ENCODE measurements around the gene DAAM1. TPM values are rescaled to one million over a fixed set of nuclear protein-coding genes. Genes with fewer than 3 reads are reported as not detected.

DAAM1 gene
- polyA plus RNA-seq, 2 donors, result 21.7 to 32.7 TPM

DNA sequence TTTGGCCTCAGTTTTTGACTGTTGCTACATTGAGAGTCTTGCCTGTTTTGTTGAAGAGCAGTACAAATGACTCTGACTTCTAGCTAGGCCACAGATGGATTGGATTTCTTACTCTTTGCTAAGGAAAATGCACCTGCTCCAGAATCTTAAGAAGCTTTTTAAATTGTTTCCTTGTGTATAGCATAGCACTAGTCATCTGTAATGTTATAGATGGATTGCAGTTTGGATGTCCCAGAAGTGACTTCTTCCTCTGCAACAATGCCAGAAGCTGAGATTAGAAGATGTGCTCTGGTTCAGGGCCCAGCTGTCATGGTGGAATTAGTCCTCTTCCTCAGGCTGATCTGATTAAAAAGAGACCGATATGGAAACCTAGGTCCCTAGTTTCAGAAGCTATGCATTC, 67.9 kb downstream of the DAAM1 start:
- Histone ChIP-seq H3K4me3 (ENCODE audit: low read depth in 1 of 2, low read length in 2 of 2) (no peak overlapping the region), H3K27ac (ENCODE audit: low read depth in 2 of 2, low read length in 1 of 2) (no peak overlapping the region), H3K36me3 (ENCODE audit: control insufficient read depth in 2 of 2, insufficient read depth in 2 of 2, low read length in 1 of 2) (peaks cover 0 to 3% of the 10 kb centered on the region in 2 donors), H3K9me3 (ENCODE audit: control insufficient read depth in 2 of 2, insufficient read depth in 1 of 2, low read depth in 1 of 2, low read length in 1 of 2) (no peaks in the 10 kb centered on the region), H3K27me3 (ENCODE audit: control insufficient read depth in 1 of 2, insufficient read depth in 2 of 2, low read length in 2 of 2) (no peaks in the 10 kb centered on the region), H3K4me1 (ENCODE audit: control insufficient read depth in 2 of 2, insufficient read depth in 2 of 2, low read length in 1 of 2) (peaks cover 5 to 10% of the 10 kb centered on the region in 2 donors)
- WGBS, 2 donors, result 76 to 84% methylated on average over 1 of the region's 1 CpG

DNA sequence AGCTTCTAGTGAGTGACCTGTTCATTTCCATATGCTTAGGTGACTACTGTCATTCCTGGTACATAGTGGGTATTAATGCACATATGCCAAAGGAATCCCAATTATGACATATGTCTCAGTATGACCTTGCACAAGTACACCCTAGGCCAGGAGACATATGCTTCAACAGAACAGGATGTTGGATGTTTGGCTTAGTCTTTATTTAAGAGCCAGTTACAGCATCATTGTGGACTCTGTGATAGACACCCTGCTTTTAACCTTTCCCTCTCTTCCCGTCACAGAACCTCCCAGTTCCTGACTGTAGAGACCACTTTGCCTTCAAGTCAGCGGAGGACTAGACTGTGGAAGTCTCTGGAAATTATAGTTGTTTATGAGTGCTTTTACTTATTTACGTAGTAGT, 72.9 kb downstream of the DAAM1 start:
- Histone ChIP-seq H3K36me3 (ENCODE audit: control insufficient read depth in 2 of 2, insufficient read depth in 2 of 2, low read length in 1 of 2) (peaks cover 0 to 3% of the 10 kb centered on the region in 2 donors), H3K9me3 (ENCODE audit: control insufficient read depth in 2 of 2, insufficient read depth in 1 of 2, low read depth in 1 of 2, low read length in 1 of 2) (no peaks in the 10 kb centered on the region), H3K4me3 (ENCODE audit: low read depth in 1 of 2, low read length in 2 of 2) (no peak overlapping the region), H3K27me3 (ENCODE audit: control insufficient read depth in 1 of 2, insufficient read depth in 2 of 2, low read length in 2 of 2) (no peaks in the 10 kb centered on the region), H3K27ac (ENCODE audit: low read depth in 2 of 2, low read length in 1 of 2) (no peak overlapping the region), H3K4me1 (ENCODE audit: control insufficient read depth in 2 of 2, insufficient read depth in 2 of 2, low read length in 1 of 2) (peaks cover 0 to 3% of the 10 kb centered on the region in 2 donors)
- WGBS, 2 donors, result 57 to 81% methylated on average over 3 of the region's 3 CpGs

GRCh38 chr14:59262717-59263454, 74.4 kb downstream of the DAAM1 start:
- no peaks in the 10 kb centered on the region for H3K36me3 ChIP-seq (ENCODE audit: control insufficient read depth in 2 of 2, insufficient read depth in 2 of 2, low read length in 1 of 2)
- WGBS, 2 donors, result 74 to 78% methylated on average over 7 of the region's 7 CpGs
- peak overlapping the region in 1 of 2 donors; percentile 22 for H3K27ac ChIP-seq (ENCODE audit: low read depth in 2 of 2, low read length in 1 of 2)

DNA sequence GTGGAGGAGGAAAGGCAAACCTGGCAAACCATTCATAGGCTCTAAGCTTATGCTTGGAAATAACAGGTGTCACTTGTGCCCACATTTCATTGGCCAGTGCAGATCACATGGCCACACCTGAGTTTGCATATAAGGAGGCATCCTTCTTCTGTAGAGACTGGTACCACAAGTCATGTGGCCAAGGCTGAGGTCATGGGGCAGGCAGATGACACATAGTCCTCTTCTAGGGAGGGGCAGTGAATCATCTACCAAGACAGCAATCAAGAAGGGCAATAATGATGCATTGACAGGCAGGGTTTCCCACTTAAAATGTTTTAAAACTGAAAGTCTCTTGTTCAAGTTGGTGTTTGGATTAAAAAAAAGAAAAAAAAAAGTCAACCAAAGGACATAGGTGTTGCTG, 77.3 kb downstream of the DAAM1 start:
- H3K4me3 ChIP-seq (ENCODE audit: low read depth in 1 of 2, low read length in 2 of 2), result no peak overlapping the region
- no peaks in the 10 kb centered on the region for H3K9me3 ChIP-seq (ENCODE audit: control insufficient read depth in 2 of 2, insufficient read depth in 1 of 2, low read depth in 1 of 2, low read length in 1 of 2)
- peaks cover 0 to 3% of the 10 kb centered on the region in 2 donors for H3K4me1 ChIP-seq (ENCODE audit: control insufficient read depth in 2 of 2, insufficient read depth in 2 of 2, low read length in 1 of 2)
- H3K36me3 ChIP-seq (ENCODE audit: control insufficient read depth in 2 of 2, insufficient read depth in 2 of 2, low read length in 1 of 2), result peaks cover 0 to 3% of the 10 kb centered on the region in 2 donors
- H3K27me3 ChIP-seq (ENCODE audit: control insufficient read depth in 1 of 2, insufficient read depth in 2 of 2, low read length in 2 of 2), result no peaks in the 10 kb centered on the region
- no peak overlapping the region for H3K27ac ChIP-seq (ENCODE audit: low read depth in 2 of 2, low read length in 1 of 2)

More at GRCh38 chr14:59262717-59263454, 74.4 kb downstream of the DAAM1 start:
- H3K4me1 ChIP-seq (ENCODE audit: control insufficient read depth in 2 of 2, insufficient read depth in 2 of 2, low read length in 1 of 2), result peaks cover 0 to 3% of the 10 kb centered on the region in 2 donors
- no peaks in the 10 kb centered on the region for H3K9me3 ChIP-seq (ENCODE audit: control insufficient read depth in 2 of 2, insufficient read depth in 1 of 2, low read depth in 1 of 2, low read length in 1 of 2)
- H3K27me3 ChIP-seq (ENCODE audit: control insufficient read depth in 1 of 2, insufficient read depth in 2 of 2, low read length in 2 of 2), result no peaks in the 10 kb centered on the region
- no peak overlapping the region for H3K4me3 ChIP-seq (ENCODE audit: low read depth in 1 of 2, low read length in 2 of 2)

DNA sequence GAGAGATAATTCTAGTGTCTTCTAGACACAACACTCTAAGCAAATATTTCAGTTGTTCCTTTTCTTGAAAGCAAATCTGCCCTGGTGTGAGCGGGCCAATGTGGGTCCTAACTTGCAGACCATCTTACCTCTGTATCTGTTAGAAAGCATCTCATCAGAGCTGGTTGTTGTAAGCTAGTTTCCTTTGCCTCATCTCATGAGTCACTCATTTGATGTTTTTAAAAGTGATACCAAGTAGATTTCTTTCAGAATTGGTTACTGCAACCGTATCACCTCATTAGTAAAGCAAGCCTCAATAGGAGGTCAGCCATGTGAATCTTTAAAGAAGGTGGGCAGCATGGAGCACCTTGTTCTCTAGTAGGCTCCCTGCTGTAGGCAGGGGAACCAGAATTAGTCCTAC, 78.6 kb downstream of the DAAM1 start:
- no peaks in the 10 kb centered on the region for H3K27me3 ChIP-seq (ENCODE audit: control insufficient read depth in 1 of 2, insufficient read depth in 2 of 2, low read length in 2 of 2)
- H3K4me1 ChIP-seq (ENCODE audit: control insufficient read depth in 2 of 2, insufficient read depth in 2 of 2, low read length in 1 of 2), result peaks cover 0 to 3% of the 10 kb centered on the region in 2 donors
- H3K36me3 ChIP-seq (ENCODE audit: control insufficient read depth in 2 of 2, insufficient read depth in 2 of 2, low read length in 1 of 2), result peaks cover 0 to 3% of the 10 kb centered on the region in 2 donors
- H3K4me3 ChIP-seq (ENCODE audit: low read depth in 1 of 2, low read length in 2 of 2), result no peak overlapping the region
- no peak overlapping the region for H3K27ac ChIP-seq (ENCODE audit: low read depth in 2 of 2, low read length in 1 of 2)
- 93 to 97% methylated on average over 2 of the region's 2 CpGs for WGBS, 2 donors
- no peaks in the 10 kb centered on the region for H3K9me3 ChIP-seq (ENCODE audit: control insufficient read depth in 2 of 2, insufficient read depth in 1 of 2, low read depth in 1 of 2, low read length in 1 of 2)

GRCh38 chr14:59268011-59268410, 79.5 kb downstream of the DAAM1 start:
- H3K9me3 ChIP-seq (ENCODE audit: control insufficient read depth in 2 of 2, insufficient read depth in 1 of 2, low read depth in 1 of 2, low read length in 1 of 2), result no peaks in the 10 kb centered on the region
- peaks cover 0 to 3% of the 10 kb centered on the region in 2 donors for H3K36me3 ChIP-seq (ENCODE audit: control insufficient read depth in 2 of 2, insufficient read depth in 2 of 2, low read length in 1 of 2)
- no peak overlapping the region for H3K4me3 ChIP-seq (ENCODE audit: low read depth in 1 of 2, low read length in 2 of 2)
- peaks cover 0 to 3% of the 10 kb centered on the region in 2 donors for H3K4me1 ChIP-seq (ENCODE audit: control insufficient read depth in 2 of 2, insufficient read depth in 2 of 2, low read length in 1 of 2)
- WGBS, 2 donors, result 75 to 79% methylated on average over 10 of the region's 10 CpGs
- H3K27me3 ChIP-seq (ENCODE audit: control insufficient read depth in 1 of 2, insufficient read depth in 2 of 2, low read length in 2 of 2), result no peaks in the 10 kb centered on the region
- no peak overlapping the region for H3K27ac ChIP-seq (ENCODE audit: low read depth in 2 of 2, low read length in 1 of 2)

DNA sequence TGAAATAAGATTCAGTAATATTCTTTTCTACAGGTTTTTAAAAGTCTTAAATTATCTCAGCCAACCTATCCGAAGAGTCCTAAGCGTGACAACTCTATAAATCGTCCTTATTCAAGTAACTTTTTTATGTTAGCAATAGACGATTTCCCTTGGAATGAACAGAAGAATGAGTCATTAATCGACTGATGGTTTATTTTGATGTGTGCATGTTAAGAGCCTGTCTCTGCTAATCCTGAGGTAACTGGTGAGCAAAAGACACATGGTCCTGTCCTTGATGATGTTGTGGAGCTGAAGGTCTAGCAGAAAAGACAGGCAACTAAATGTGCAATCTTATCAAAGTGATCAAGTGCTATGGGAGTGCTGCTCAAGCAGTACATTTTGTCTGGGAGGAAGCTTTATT, 80.4 kb downstream of the DAAM1 start:
- WGBS, 2 donors, result 88 to 92% methylated on average over 5 of the region's 5 CpGs
- no peaks in the 10 kb centered on the region for H3K27me3 ChIP-seq (ENCODE audit: control insufficient read depth in 1 of 2, insufficient read depth in 2 of 2, low read length in 2 of 2)
- no peaks in the 10 kb centered on the region for H3K9me3 ChIP-seq (ENCODE audit: control insufficient read depth in 2 of 2, insufficient read depth in 1 of 2, low read depth in 1 of 2, low read length in 1 of 2)
- H3K36me3 ChIP-seq (ENCODE audit: control insufficient read depth in 2 of 2, insufficient read depth in 2 of 2, low read length in 1 of 2), result peaks cover 0 to 3% of the 10 kb centered on the region in 2 donors
- H3K27ac ChIP-seq (ENCODE audit: low read depth in 2 of 2, low read length in 1 of 2), result no peak overlapping the region
- H3K4me1 ChIP-seq (ENCODE audit: control insufficient read depth in 2 of 2, insufficient read depth in 2 of 2, low read length in 1 of 2), result peaks cover 0 to 3% of the 10 kb centered on the region in 2 donors
- H3K4me3 ChIP-seq (ENCODE audit: low read depth in 1 of 2, low read length in 2 of 2), result no peak overlapping the region

DNA sequence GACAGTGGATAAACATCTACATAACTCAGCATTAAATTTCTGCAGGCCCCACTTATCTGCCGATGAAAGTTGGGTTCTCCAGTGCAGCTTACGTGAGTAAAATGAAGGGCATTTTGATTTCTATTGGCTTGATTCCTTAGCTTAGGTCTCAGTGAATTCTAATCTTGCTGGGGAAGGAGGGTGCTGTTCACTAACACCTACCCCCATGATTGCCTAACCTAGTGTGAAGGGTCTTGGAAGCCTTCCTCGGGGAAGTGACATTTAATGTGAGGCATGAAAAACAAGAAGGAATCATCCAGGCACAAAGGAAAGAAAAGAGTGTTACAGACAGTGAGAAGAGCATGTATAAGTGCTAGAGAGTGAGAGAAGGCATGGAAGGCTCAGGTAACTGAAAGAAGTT, 81.0 kb downstream of the DAAM1 start:
- 90 to 92% methylated on average over 3 of the region's 3 CpGs for WGBS, 2 donors
- Histone ChIP-seq H3K9me3 (ENCODE audit: control insufficient read depth in 2 of 2, insufficient read depth in 1 of 2, low read depth in 1 of 2, low read length in 1 of 2) (no peaks in the 10 kb centered on the region), H3K27ac (ENCODE audit: low read depth in 2 of 2, low read length in 1 of 2) (no peak overlapping the region), H3K4me3 (ENCODE audit: low read depth in 1 of 2, low read length in 2 of 2) (no peak overlapping the region), H3K4me1 (ENCODE audit: control insufficient read depth in 2 of 2, insufficient read depth in 2 of 2, low read length in 1 of 2) (peaks cover 0 to 3% of the 10 kb centered on the region in 2 donors), H3K27me3 (ENCODE audit: control insufficient read depth in 1 of 2, insufficient read depth in 2 of 2, low read length in 2 of 2) (no peaks in the 10 kb centered on the region), H3K36me3 (ENCODE audit: control insufficient read depth in 2 of 2, insufficient read depth in 2 of 2, low read length in 1 of 2) (peaks cover 0 to 5% of the 10 kb centered on the region in 2 donors)

DNA sequence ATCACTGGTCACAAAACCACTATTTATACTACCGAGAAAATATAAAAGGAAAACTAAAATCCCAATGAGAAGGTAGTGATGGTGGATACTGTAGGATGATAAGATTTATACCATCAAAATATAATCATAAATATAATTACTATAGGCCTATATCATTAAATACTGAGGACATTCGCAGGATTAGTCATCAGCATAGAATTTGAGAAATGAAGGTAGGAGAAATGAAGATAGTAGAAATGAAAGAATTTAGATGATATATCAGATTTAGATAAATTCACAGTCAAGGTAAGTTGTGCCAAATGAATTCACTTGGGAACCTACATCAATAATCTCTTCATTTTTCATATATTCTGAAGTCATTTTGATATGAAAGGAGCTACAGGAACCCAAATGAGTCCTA, 82.8 kb downstream of the DAAM1 start:
- Histone ChIP-seq H3K36me3 (ENCODE audit: control insufficient read depth in 2 of 2, insufficient read depth in 2 of 2, low read length in 1 of 2) (peaks cover 0 to 5% of the 10 kb centered on the region in 2 donors), H3K4me1 (ENCODE audit: control insufficient read depth in 2 of 2, insufficient read depth in 2 of 2, low read length in 1 of 2) (peaks cover 2% of the 10 kb centered on the region in 2 donors), H3K27me3 (ENCODE audit: control insufficient read depth in 1 of 2, insufficient read depth in 2 of 2, low read length in 2 of 2) (no peaks in the 10 kb centered on the region), H3K9me3 (ENCODE audit: control insufficient read depth in 2 of 2, insufficient read depth in 1 of 2, low read depth in 1 of 2, low read length in 1 of 2) (no peaks in the 10 kb centered on the region), H3K27ac (ENCODE audit: low read depth in 2 of 2, low read length in 1 of 2) (no peak overlapping the region), H3K4me3 (ENCODE audit: low read depth in 1 of 2, low read length in 2 of 2) (no peak overlapping the region)
- 89% methylated on average over 2 of the region's 2 CpGs for WGBS, 2 donors

GRCh38 chr14:59271734-59272133, 83.3 kb downstream of the DAAM1 start:
- 62 to 65% methylated on average over 4 of the region's 4 CpGs for WGBS, 2 donors
- Histone ChIP-seq H3K27me3 (ENCODE audit: control insufficient read depth in 1 of 2, insufficient read depth in 2 of 2, low read length in 2 of 2) (no peaks in the 10 kb centered on the region), H3K4me1 (ENCODE audit: control insufficient read depth in 2 of 2, insufficient read depth in 2 of 2, low read length in 1 of 2) (peaks cover 2% of the 10 kb centered on the region in 2 donors), H3K4me3 (ENCODE audit: low read depth in 1 of 2, low read length in 2 of 2) (no peak overlapping the region), H3K36me3 (ENCODE audit: control insufficient read depth in 2 of 2, insufficient read depth in 2 of 2, low read length in 1 of 2) (peaks cover 0 to 5% of the 10 kb centered on the region in 2 donors), H3K9me3 (ENCODE audit: control insufficient read depth in 2 of 2, insufficient read depth in 1 of 2, low read depth in 1 of 2, low read length in 1 of 2) (no peaks in the 10 kb centered on the region), H3K27ac (ENCODE audit: low read depth in 2 of 2, low read length in 1 of 2) (no peak overlapping the region)
